ENCODE measurements around the gene KLF11.

DNA sequence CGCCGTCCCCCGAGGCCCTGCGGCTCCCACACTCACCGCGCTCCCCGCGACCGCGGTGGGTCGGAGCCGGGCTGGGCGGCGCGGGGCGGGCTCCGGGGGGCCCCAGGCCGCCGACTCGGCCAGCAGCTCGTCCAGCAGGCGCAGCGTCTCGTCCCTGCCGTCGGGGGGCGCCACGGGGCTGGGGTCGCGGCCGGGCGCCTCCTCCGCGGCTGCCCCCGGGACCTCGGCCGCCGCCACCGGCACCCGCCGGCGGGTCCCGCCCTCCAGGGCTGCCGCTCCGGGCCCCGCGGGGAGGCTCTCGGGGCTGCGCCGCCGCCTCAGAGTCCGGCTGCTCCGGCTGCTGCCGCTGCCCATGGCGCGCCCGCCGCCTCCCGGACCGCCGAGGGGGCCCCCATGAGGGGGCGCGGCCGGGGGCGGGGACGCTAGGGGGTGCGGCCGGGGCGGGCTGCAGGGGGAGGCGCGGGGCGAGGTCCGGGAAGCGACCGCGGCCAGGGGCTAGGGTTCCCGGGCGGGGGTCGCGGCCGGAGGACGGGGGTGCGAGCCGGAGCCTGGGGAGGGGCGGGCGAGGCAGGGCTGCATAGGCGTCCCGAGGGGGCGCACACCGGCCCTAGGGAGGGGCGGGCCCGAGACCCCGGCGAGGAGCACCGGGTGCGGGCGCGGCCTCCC, 36.7 kb downstream of the KLF11 start, which contains the start of gene CYS1:
- TF ChIP-seq, protein P1, sequence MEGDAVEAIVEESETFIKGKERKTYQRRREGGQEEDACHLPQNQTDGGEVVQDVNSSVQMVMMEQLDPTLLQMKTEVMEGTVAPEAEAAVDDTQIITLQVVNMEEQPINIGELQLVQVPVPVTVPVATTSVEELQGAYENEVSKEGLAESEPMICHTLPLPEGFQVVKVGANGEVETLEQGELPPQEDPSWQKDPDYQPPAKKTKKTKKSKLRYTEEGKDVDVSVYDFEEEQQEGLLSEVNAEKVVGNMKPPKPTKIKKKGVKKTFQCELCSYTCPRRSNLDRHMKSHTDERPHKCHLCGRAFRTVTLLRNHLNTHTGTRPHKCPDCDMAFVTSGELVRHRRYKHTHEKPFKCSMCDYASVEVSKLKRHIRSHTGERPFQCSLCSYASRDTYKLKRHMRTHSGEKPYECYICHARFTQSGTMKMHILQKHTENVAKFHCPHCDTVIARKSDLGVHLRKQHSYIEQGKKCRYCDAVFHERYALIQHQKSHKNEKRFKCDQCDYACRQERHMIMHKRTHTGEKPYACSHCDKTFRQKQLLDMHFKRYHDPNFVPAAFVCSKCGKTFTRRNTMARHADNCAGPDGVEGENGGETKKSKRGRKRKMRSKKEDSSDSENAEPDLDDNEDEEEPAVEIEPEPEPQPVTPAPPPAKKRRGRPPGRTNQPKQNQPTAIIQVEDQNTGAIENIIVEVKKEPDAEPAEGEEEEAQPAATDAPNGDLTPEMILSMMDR (IDR thresholded peaks at IDR 0.05), result no peak
- TF ChIP-seq RCOR1 (IDR thresholded peaks at IDR 0.05; ENCODE audit: low read length) (no peak), SIN3A (IDR thresholded peaks at IDR 0.05; ENCODE audit: borderline replicate concordance, low read depth, low read length) (no peak), SMC3 (IDR thresholded peaks at IDR 0.05; ENCODE audit: low read depth, low read length) (no peak), REST (IDR thresholded peaks at IDR 0.05; ENCODE audit: low read depth, low read length) (no peak)
